GM21786 (cell line): Measurements from ENCODE around the gene PGAP2.
"Not testable (repeated sequence)": the region's sequence is repeated elsewhere in the genome, so short reads cannot be mapped to it uniquely, and the experiment has no call there.

Experiments used
- ATAC-seq: cut with Tn5 transposase; IDR thresholded peaks from one replicate; pipeline ENCODE4 v1.9.1; 2021; ENCODE audit not compliant: unreplicated experiment

The PGAP2 gene

DNA sequence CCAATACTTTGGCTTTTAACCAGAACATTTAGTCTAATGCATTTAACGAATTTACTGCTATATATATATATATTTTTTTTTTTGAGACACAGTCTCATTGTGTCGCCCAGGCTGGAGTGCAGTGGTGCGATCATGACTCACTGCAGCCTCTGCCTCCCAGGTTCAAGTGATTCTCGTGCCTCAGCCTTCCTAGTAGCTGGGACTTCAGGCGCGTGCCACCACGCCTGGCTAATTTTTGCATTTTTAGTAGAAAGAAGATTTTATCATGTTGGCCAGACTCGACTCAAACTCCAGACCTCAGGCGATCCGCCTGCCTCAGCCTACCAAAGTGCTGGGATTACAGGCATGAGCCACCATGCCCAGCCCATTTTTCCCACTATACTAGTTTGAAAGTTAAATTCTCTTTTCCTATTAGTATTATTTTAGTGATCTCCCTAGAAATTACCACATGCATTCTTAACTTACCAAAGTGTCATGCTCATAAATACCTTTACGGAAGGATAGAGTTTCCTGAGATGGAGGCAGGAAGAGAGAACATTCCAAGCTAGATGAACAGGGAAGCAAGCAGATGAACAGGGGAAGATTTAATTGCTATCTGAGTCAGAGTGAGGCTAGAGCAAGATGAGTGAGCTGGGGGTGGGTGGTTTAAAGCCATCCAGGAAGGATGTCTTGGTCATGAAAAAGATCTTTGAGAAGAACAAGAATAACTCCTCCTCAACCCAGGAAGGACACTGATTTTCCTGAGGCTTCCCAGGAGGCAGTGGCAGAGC, 4.4 kb upstream of the PGAP2 start:
- ATAC-seq, result no peak

DNA sequence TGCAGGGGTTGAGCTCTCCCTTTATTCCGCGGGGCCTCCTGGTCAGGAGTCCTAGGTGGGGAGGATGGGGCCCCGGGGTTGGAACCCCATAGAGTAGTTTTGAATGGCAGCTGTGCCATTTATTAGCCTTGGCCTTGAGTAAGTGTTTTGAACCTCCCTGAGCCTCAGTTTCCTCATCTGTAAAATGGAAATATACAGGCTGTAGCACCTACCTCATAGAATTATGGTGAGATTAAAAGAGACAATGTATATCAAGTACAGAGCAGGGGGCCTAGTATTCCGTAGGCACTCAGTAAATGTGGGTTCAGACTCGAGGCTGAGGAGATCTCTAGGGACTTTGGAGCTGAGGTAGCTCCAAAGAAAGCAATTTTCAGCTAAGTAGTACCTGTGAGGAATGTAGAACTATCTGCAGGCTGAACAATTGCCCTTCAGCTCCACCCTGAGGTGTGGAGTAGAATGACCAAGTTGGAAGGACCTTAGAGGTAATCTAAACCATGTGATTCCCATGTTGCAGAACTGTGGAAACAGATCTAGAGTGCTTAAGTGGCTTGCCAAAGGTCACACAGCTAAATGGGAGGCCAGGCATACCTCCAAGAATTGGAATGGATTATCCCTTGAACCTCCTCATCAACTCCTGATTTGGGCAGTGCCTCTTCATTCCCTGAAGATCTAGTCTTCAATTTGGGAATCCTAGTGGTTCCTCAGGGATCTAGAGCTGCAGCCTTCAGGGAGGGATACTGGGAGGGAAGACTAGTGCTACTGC, 682 bp downstream of the PGAP2 start:
- peak; percentile 78 for ATAC-seq

DNA sequence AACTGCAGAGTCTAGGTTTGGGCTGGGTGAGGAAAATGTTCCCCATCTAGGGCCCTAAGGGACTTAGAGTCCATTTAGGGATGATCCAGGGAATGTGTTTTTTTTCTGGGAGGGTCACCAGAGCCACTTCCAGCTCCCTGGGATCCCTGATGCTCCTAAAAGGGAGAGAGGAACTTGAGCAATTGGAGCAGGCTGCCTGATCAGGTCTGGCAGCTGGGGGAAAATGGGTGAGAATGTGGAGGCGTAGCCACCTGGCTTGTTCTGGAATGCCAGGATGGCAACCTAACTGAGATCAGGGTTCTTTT, 1.2 kb downstream of the PGAP2 start:
- no peak for ATAC-seq

DNA sequence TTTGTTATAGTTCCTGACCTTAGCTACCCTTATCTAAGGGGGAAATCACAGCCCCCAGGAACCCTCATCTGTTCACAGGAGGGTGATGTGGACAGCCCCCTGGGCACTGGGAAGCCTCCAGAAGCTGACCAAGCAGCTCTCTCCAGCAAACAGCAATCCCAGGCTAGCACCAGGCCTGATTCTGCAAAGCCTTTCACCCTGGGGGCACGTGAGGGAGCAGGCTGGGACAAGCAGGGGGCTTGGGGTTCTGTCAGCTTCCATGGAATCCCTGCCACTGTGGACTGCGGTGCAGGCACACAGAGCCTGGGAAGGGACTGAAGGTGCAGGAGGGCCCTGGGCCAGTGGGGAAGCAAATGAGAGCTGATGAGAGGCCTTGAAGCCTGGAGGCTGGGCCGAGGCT, 2.1 kb downstream of the PGAP2 start:
- no peak for ATAC-seq

- no peak for ATAC-seq
Measured at GRCh38 chr11:3810951-3811350, 2.6 kb downstream of the PGAP2 start.

DNA sequence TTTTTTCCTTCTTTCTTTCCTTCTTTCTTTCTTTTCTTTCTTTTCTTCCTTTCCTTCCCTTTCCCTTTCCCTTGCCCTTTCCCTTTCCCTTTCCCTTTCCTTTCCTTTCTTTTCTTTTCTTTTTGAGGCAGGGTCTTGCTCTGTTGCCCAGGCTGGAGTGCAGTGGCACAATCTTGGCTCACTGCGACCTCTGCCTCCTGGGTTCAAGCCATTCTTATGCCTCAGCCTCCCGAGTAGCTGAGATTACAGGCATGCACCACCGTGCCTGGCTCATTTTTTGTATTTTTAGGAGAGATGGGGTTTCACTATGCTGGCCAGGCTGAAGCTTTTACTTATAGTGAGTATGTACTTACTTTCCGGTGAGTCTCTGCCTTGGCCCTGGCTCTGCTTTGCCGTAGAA, 6.5 kb downstream of the PGAP2 start:
- ATAC-seq, result not testable (repeated sequence)

DNA sequence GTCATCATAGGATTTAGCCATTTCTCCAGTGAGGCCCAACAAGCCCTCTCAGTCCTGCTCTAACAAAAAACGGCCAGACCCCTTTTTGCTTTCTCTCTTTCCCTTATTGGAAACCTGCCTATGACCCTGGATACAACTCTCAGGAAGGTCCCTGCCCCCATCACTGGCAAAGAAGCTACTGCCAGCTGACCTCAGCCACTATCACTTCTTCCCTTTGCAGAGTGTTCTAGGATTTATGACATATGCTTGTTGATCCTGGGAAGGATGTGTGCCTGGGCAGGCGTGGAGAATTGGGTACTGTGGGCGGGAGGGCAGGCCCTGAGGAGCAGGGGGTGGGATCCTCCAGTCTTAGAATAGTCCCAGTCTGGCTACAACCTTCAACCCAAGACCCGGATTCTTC, 7.5 kb downstream of the PGAP2 start:
- no peak for ATAC-seq

DNA sequence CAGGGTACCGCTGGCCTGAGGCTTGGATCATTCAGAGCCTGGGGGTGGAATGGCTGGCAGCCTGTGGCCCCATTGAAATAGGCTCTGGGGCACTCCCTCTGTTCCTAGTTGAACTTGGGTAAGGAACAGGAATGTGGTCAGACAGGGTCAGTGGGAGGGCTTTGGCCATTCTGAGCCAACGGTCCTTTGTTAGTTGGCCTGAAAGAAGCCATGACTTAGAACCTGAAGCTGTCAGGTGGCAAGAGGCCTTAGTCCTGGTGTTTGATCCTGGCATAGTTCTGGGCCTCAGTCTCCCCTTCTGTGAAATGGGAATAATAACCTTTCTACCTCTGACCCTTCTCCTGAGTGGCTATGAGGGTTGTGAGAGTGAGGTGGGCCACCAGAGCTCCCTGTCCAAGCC, 8.3 kb downstream of the PGAP2 start:
- no peak for ATAC-seq

- no peak for ATAC-seq
Measured at GRCh38 chr11:3817181-3817800, 8.9 kb downstream of the PGAP2 start.

DNA sequence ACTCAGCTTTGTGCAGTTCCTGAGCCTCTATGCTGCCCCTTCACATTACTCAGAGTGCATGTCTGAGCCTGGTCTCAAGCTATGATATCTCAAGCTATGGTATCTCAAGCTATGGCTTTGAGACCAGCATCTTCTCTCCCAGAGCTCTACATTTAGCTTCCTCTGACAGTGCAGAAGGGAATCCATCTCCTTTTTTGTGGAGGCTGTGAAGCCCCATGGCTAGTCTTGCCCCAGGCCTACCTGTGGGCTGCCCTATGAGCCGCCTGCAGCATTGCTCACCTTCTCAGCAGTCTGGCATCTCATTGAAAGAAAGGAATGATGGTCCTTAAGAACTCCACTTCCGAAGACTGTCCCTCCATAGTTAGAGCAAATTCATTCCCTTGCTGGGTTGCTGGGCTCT, 12.6 kb downstream of the PGAP2 start:
- ATAC-seq, result no peak

- ATAC-seq, result no peak
Measured at GRCh38 chr11:3822312-3822711, 14.0 kb downstream of the PGAP2 start.

- ATAC-seq, result no peak
Measured at GRCh38 chr11:3823303-3823702, 14.9 kb downstream of the PGAP2 start.

GRCh38 chr11:3823762-3824506, 15.6 kb downstream of the PGAP2 start:
- no peak for ATAC-seq

GRCh38 chr11:3824714-3825472, 16.5 kb downstream of the PGAP2 start:
- ATAC-seq, result peak; percentile 62

- no peak for ATAC-seq
Measured at GRCh38 chr11:3825473-3826154, 17.3 kb downstream of the PGAP2 start.

DNA sequence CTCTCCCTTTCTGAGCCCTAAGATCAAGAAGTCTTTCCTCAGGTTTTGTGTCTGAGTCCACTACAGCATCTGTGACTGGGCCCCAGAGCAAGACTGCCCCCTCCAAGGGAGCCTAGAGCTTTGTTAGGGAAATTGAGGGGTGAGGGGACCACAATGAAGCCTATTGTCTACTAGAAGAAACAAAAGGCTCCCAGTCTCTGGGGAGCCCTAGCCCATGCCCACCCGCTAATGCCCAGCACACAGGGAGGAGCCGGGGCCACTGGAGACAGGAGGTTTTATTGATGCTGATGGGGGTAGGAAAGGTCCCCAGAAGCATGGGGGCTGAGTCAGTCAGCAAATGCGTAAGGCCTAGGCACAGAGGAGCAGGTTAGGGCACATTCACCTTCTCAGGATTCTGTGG, 18.4 kb downstream of the PGAP2 start:
- ATAC-seq, result no peak

- no peak for ATAC-seq
Measured at GRCh38 chr11:3827434-3828186, 19.2 kb downstream of the PGAP2 start.

GRCh38 chr11:3830088-3830487, 21.7 kb downstream of the PGAP2 start:
- no peak for ATAC-seq

DNA sequence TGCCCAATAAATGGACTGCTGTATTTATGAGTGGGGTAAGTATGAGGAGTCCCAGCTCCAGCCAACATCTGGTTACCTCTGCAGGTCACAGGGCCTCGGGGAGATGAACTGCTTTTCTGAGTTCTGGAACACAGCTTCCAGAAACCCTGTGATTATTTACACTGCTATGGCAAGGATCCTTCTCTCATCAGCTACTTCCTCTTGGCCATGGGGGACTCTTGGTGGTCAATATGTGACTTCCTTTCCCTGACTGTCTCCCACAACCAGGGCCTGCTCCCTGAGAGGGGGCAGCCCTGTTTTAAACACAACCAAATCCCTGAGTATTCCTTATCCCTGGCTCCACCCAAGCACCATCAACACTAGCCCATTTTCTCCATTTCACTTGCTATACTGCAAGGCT, 22.4 kb downstream of the PGAP2 start:
- no peak for ATAC-seq
